ENCODE data around the gene GALNT7.

The GALNT7 gene

DNA sequence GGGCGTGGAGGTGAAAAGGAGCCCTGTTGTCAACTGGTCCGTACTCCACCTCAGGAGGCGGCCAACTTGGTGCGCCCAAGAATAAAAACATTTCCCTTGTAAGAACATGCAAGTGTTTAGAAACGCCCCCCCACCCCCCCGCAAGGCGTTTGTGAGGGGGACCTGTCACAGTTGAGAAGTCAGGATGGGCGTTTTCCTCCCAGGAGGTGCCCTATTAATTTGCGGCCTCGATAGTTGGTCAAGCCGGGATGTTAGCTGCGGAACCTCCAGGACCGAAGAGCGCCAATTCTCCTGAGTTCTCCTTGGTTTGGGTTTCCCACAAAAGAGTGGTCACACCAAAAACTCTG is 201.5 kb downstream of the GALNT7 start:
- POLR2A ChIA-PET: interaction anchor here (0.6 to 5.1 kb wide), 6 partner anchors 33 to 144 kb away, joined by 3 to 70 read pairs (median 4); partner anchors contain the start of gene HMGB2
- TF ChIP-seq, protein P1, sequence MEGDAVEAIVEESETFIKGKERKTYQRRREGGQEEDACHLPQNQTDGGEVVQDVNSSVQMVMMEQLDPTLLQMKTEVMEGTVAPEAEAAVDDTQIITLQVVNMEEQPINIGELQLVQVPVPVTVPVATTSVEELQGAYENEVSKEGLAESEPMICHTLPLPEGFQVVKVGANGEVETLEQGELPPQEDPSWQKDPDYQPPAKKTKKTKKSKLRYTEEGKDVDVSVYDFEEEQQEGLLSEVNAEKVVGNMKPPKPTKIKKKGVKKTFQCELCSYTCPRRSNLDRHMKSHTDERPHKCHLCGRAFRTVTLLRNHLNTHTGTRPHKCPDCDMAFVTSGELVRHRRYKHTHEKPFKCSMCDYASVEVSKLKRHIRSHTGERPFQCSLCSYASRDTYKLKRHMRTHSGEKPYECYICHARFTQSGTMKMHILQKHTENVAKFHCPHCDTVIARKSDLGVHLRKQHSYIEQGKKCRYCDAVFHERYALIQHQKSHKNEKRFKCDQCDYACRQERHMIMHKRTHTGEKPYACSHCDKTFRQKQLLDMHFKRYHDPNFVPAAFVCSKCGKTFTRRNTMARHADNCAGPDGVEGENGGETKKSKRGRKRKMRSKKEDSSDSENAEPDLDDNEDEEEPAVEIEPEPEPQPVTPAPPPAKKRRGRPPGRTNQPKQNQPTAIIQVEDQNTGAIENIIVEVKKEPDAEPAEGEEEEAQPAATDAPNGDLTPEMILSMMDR (IDR thresholded peaks at IDR 0.05; ENCODE audit: control extremely low read depth, extremely low read depth, low read depth, missing control alignments): no peak
- CTCF ChIA-PET: interaction anchor here (0.8 to 3.6 kb wide), 7 partner anchors 12 to 51 kb away, joined by 3 to 16 read pairs (median 4); no protein-coding TSS in a partner anchor
- peak; percentile 40 for DNase-seq (ENCODE audit: extremely low spot score)

DNA sequence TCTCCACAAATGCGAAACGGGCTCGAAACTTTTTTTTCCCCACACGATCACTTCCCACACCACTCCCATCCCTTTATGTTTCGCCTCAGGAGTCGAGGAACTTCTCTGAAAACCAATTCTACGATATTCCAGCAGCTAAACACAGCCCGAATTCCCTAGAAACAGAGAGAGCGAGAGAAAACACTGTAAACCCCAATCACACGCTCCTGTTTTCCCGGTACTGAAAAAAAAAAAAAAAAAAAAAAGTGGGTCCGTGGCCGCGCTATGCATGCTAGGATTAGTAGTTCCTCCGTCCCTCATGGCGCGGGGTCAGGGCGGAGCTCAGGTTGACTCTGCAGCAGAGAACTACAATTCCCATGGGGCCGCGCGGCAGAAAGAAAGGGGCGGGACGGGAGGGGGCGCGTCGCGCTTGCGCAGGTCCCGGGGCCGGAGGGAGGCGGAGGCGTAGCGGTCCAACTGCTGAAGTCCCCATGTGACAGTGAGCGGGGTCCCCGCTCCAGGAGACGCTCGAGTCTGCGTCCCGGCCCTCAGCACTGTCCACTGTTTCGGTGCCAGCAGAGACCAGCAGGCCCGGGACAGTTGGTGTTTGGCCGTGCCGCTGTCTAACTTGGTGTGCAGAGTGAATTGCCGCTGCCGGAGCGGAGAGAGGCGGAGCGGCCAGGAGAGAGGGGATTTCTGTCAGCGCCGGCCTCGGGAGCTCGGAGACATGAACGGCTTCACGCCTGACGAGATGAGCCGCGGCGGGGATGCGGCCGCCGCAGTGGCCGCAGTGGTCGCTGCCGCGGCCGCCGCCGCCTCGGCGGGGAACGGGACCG is 202.1 kb downstream of the GALNT7 start, which contains the start of gene SAP30:
Gene SAP30, plus strand, starts transcription at position 478 of the 815 bp plus-strand sequence. Its CDS starts 229 bp downstream, at position 707.
- CTCF ChIA-PET: interaction anchor here (0.8 to 1.7 kb wide), 6 partner anchors 46 to 124 kb away, joined by 3 to 8 read pairs (median 4); no protein-coding TSS in a partner anchor
- DNase-seq (ENCODE audit: extremely low spot score): peak; percentile 95
- POLR2A ChIA-PET: interaction anchor here (0.6 to 5.1 kb wide), 8 partner anchors 16 to 964 kb away, joined by 3 to 70 read pairs (median 4); partner anchors contain the start of gene HMGB2

DNA sequence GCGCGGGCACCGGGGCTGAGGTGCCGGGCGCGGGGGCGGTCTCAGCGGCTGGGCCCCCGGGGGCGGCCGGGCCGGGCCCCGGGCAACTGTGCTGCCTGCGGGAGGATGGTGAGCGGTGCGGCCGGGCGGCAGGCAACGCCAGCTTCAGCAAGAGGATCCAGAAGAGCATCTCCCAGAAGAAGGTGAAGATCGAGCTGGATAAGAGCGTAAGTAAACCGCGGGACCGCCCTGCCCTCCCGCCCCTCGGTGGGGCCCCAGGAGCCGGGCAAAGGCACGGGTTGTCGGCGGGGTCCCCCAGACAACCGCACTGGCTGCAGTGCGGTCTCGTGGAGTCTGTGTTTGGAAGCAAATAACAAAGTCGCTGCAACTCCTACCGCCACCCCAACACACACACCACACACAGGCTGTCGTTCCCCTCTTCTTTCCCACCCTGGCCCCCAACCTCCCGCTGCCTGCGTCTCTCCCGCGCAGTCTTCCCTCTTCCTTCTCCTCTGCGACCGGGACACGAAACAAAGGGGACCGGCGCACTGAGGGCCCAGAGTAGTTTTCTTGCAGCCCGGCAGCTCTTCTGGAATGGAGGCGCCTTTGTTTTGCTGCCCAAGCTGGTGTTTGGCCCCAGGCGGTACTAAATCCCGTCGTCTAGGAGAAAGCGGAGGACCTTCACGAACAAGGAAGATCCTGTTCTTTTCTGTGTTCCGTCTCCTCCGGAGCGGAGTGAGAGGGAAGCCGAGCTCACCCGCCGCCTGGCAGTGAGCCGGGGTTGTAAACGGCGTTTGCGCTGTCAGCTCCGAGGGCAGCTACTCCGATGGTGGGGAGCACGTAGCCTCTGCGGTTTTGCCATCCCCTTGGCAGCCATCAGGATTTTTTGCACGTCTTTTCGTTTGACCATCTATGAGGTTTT is 202.9 kb downstream of the GALNT7 start:
- ChIA-PET POLR2A (interaction anchor here (0.6 to 5.1 kb wide), 3 partner anchors 16 to 40 kb away, joined by 6 to 70 read pairs (median 6); partner anchors contain the start of gene HMGB2), CTCF (interaction anchor here (0.8 to 1.7 kb wide), 12 partner anchors 10 to 358 kb away, joined by 3 to 4 read pairs (median 3); no protein-coding TSS in a partner anchor)
- DNase-seq (ENCODE audit: extremely low spot score): peak; percentile 39
- TF ChIP-seq, protein P1 (IDR thresholded peaks at IDR 0.05; ENCODE audit: control extremely low read depth, extremely low read depth, low read depth, missing control alignments): no peak

More for the DNA sequence above, 202.1 kb downstream of the GALNT7 start, which contains the start of gene SAP30:
- TF ChIP-seq, protein P1 (IDR thresholded peaks at IDR 0.05; ENCODE audit: control extremely low read depth, extremely low read depth, low read depth, missing control alignments): no peak
